Measurements from ENCODE around the gene TRIM33. TPM values are rescaled to one million over a fixed set of nuclear protein-coding genes. Genes with fewer than 3 reads are reported as not detected.
"Not testable (repeated sequence)": the region's sequence is repeated elsewhere in the genome, so short reads cannot be mapped to it uniquely, and the experiment has no call there.

The TRIM33 gene
- total RNA-seq, 1 donor from 2014 or later: 21.4 TPM

- Histone ChIP-seq H3K4me3 (ENCODE audit: low read length in 3 of 3) (no peak overlapping the region), H3K9me3 (ENCODE audit: control insufficient read depth in 3 of 3, low read length in 3 of 3) (no peaks in the 10 kb centered on the region), H3K27ac (ENCODE audit: low read depth, low read length) (no peak overlapping the region), H3K4me1 (ENCODE audit: control insufficient read depth in 3 of 3, insufficient read depth in 3 of 3, low read length in 3 of 3) (no peaks in the 10 kb centered on the region), H3K9ac (ENCODE audit: low read depth in 1 of 3, low read length in 3 of 3) (no peak overlapping the region), H3K36me3 (ENCODE audit: control insufficient read depth in 3 of 3, insufficient read depth in 3 of 3, low read length in 3 of 3) (peaks cover 0 to 15% (median 5%) of the 10 kb centered on the region in 3 donors), H3K27me3 (ENCODE audit: control insufficient read depth in 3 of 3, insufficient read depth in 3 of 3, low read length in 3 of 3) (no peaks in the 10 kb centered on the region)
Observed at GRCh38 chr1:114457675-114458236, 53.2 kb downstream of the TRIM33 start.

DNA sequence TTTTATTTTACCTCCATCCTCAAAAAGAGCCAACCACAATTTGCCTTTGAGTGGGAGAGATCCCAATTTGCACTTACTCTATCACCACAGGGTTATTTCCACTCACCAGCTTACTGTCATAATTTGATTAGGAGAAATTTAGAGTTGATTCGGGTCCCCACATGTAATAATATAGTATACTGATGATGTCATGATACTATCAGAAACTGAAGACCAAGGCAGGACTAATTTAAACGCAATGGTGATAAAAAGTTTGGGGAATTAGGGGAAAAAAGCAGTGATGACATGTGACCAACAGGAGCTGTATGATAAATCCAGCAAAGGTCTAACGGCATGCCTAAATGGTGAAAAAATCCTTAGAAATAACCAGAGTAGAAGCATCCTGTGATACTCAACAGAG lies 54.4 kb downstream of the TRIM33 start:
- H3K4me1 ChIP-seq (ENCODE audit: control insufficient read depth in 3 of 3, insufficient read depth in 3 of 3, low read length in 3 of 3): no peaks in the 10 kb centered on the region
- no peaks in the 10 kb centered on the region for H3K27me3 ChIP-seq (ENCODE audit: control insufficient read depth in 3 of 3, insufficient read depth in 3 of 3, low read length in 3 of 3)
- H3K36me3 ChIP-seq (ENCODE audit: control insufficient read depth in 3 of 3, insufficient read depth in 3 of 3, low read length in 3 of 3): peaks cover 0 to 15% (median 5%) of the 10 kb centered on the region in 3 donors
- H3K9me3 ChIP-seq (ENCODE audit: control insufficient read depth in 3 of 3, low read length in 3 of 3): no peaks in the 10 kb centered on the region
- no peak overlapping the region for H3K27ac ChIP-seq (ENCODE audit: low read depth, low read length)
- no peak overlapping the region for H3K9ac ChIP-seq (ENCODE audit: low read depth in 1 of 3, low read length in 3 of 3)
- H3K4me3 ChIP-seq (ENCODE audit: low read length in 3 of 3): no peak overlapping the region

DNA sequence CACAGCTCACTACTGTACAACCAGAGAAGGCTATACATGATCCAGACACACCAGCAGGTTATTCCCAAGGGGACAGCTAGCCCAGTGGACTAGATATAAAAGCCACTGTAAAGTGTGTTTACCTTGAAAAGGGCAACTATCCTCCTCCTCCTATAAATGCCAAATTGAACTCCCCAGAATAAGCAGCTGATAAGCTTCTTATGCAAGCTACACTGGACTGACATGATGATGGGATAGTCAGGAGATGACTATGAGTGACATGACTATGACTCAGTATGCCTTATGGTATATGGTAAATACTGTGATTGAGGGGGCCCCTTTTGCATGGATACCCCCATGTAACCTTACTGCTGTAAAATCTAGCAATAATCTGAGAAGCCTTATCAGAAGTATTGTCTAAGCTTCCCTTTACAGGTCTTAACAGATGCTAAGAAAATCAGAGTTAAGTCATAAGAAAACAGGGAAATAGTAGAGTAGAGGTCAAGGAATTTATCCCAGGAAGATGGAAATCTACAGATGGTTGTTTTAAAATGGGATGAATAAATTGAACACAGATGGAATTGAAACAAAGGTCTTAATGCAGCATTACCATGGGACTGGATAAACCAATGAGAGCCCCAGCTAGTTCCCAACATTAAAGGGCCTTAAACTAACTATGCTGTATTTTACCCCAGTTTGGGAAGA lies 55.8 kb downstream of the TRIM33 start:
- Histone ChIP-seq H3K27me3 (ENCODE audit: control insufficient read depth in 3 of 3, insufficient read depth in 3 of 3, low read length in 3 of 3) (no peaks in the 10 kb centered on the region), H3K9ac (ENCODE audit: low read depth in 1 of 3, low read length in 3 of 3) (no peak overlapping the region), H3K9me3 (ENCODE audit: control insufficient read depth in 3 of 3, low read length in 3 of 3) (no peaks in the 10 kb centered on the region), H3K4me3 (ENCODE audit: low read length in 3 of 3) (no peak overlapping the region), H3K4me1 (ENCODE audit: control insufficient read depth in 3 of 3, insufficient read depth in 3 of 3, low read length in 3 of 3) (no peaks in the 10 kb centered on the region), H3K36me3 (ENCODE audit: control insufficient read depth in 3 of 3, insufficient read depth in 3 of 3, low read length in 3 of 3) (peaks cover 0 to 15% (median 5%) of the 10 kb centered on the region in 3 donors), H3K27ac (ENCODE audit: low read depth, low read length) (no peak overlapping the region)

DNA sequence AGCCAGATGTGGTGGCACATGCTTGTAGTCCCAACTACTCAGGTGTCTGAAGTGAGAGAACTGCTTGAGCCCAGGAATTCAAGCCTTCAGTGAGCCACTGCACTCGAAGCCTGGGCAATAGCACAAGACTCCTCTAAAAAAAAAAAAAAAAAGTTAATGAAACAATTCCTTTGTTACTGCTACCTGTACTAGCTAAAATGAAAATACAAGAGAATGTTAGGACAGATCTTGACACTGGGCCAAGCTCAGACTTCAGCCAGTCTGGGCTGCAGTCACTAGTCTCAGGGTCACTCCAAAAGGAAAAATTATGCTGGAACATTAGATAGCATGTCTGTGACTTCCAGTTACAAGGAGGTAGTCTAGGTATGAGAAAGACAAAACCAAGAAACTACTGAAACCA lies 56.5 kb downstream of the TRIM33 start:
- Histone ChIP-seq H3K27ac (ENCODE audit: low read depth, low read length) (no peak overlapping the region), H3K9me3 (ENCODE audit: control insufficient read depth in 3 of 3, low read length in 3 of 3) (no peaks in the 10 kb centered on the region), H3K36me3 (ENCODE audit: control insufficient read depth in 3 of 3, insufficient read depth in 3 of 3, low read length in 3 of 3) (peaks cover 0 to 15% (median 5%) of the 10 kb centered on the region in 3 donors), H3K4me3 (ENCODE audit: low read length in 3 of 3) (no peak overlapping the region), H3K27me3 (ENCODE audit: control insufficient read depth in 3 of 3, insufficient read depth in 3 of 3, low read length in 3 of 3) (no peaks in the 10 kb centered on the region), H3K4me1 (ENCODE audit: control insufficient read depth in 3 of 3, insufficient read depth in 3 of 3, low read length in 3 of 3) (no peaks in the 10 kb centered on the region), H3K9ac (ENCODE audit: low read depth in 1 of 3, low read length in 3 of 3) (no peak overlapping the region)

DNA sequence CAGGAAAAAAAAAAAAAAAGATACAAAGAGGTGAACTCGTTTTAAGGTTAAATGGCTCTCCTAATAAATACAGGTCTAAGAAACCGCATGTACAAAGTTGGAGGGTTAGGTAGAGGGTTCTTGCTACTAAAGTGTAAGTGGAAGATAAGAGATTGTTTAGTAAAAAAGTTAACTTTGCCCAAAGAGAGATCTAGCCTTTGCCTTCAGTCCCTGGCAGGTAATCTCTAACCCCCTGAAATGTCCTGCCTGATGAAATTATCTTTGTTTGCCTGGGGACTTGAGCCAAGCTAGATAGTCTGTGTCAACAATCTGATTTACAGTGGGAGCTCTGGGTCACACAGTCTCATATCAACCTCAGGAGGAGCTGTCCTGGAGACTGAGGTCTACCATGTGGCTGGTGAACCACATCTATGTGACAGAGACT lies 57.6 kb downstream of the TRIM33 start:
- Histone ChIP-seq H3K27me3 (ENCODE audit: control insufficient read depth in 3 of 3, insufficient read depth in 3 of 3, low read length in 3 of 3) (no peaks in the 10 kb centered on the region), H3K9ac (ENCODE audit: low read depth in 1 of 3, low read length in 3 of 3) (no peak overlapping the region), H3K36me3 (ENCODE audit: control insufficient read depth in 3 of 3, insufficient read depth in 3 of 3, low read length in 3 of 3) (peaks cover 0 to 15% (median 5%) of the 10 kb centered on the region in 3 donors), H3K4me3 (ENCODE audit: low read length in 3 of 3) (no peak overlapping the region), H3K4me1 (ENCODE audit: control insufficient read depth in 3 of 3, insufficient read depth in 3 of 3, low read length in 3 of 3) (no peaks in the 10 kb centered on the region), H3K27ac (ENCODE audit: low read depth, low read length) (no peak overlapping the region), H3K9me3 (ENCODE audit: control insufficient read depth in 3 of 3, low read length in 3 of 3) (no peaks in the 10 kb centered on the region)

DNA sequence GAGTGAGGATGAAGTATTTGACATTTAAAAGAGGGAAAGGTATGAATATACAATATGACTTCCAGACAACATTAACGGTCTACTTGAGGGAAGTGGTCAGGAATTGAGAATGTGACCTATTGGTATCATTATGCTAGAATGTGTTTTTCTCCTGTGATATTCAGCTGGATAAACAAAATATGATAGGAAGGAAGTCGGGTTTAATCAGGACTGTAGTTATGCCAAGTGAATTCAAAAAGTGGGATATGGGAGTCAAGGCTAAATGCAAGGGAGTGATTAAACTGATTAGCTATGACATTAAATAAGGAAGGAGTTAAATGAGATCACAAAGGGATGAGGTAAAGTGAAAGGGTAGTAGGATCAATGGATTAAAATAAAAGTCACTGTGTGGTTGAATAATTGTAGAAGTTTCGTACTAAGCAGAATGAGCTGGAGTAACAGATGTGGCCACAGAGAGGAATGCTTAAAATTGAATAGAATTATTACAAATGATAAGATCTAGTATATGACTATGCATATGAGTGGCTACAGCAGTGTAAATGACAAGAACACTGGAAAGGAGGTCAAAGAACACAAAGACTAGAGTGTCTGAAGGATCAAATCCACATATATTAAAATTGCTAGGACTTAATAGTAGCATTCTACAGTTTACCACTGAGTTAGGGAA lies 62.5 kb downstream of the TRIM33 start:
- Histone ChIP-seq H3K27ac (ENCODE audit: low read depth, low read length) (no peak overlapping the region), H3K27me3 (ENCODE audit: control insufficient read depth in 3 of 3, insufficient read depth in 3 of 3, low read length in 3 of 3) (no peaks in the 10 kb centered on the region), H3K9ac (ENCODE audit: low read depth in 1 of 3, low read length in 3 of 3) (no peak overlapping the region), H3K9me3 (ENCODE audit: control insufficient read depth in 3 of 3, low read length in 3 of 3) (no peaks in the 10 kb centered on the region), H3K4me3 (ENCODE audit: low read length in 3 of 3) (no peak overlapping the region), H3K4me1 (ENCODE audit: control insufficient read depth in 3 of 3, insufficient read depth in 3 of 3, low read length in 3 of 3) (no peaks in the 10 kb centered on the region), H3K36me3 (ENCODE audit: control insufficient read depth in 3 of 3, insufficient read depth in 3 of 3, low read length in 3 of 3) (peaks cover 0 to 3% (median 2%) of the 10 kb centered on the region in 3 donors)

DNA sequence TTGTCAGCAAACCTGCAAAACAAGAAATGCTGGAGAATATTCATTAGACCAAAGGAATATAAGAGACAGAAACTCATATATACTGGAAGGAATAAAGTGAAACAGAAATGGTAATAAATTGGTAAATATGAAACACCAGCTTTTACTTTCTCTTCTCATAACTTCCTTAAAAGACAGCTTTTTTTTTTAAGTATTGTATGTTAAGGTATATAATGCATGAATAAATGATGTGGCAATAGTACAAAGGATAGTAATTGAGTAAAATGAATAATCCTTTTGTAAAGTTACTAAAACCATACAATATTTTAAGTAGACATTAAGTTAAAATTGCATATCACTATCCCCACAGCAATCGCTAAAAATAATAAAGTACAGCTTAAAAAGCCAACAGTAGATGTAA lies 64.8 kb downstream of the TRIM33 start:
- Histone ChIP-seq H3K4me1 (ENCODE audit: control insufficient read depth in 3 of 3, insufficient read depth in 3 of 3, low read length in 3 of 3) (no peaks in the 10 kb centered on the region), H3K9me3 (ENCODE audit: control insufficient read depth in 3 of 3, low read length in 3 of 3) (no peaks in the 10 kb centered on the region), H3K9ac (ENCODE audit: low read depth in 1 of 3, low read length in 3 of 3) (no peak overlapping the region), H3K27me3 (ENCODE audit: control insufficient read depth in 3 of 3, insufficient read depth in 3 of 3, low read length in 3 of 3) (no peaks in the 10 kb centered on the region), H3K36me3 (ENCODE audit: control insufficient read depth in 3 of 3, insufficient read depth in 3 of 3, low read length in 3 of 3) (peaks cover 0 to 2% (median 0%) of the 10 kb centered on the region in 3 donors), H3K27ac (ENCODE audit: low read depth, low read length) (no peak overlapping the region), H3K4me3 (ENCODE audit: low read length in 3 of 3) (no peak overlapping the region)

GRCh38 chr1:114443226-114443625 lies 67.8 kb downstream of the TRIM33 start:
- H3K9me3 ChIP-seq (ENCODE audit: control insufficient read depth in 3 of 3, low read length in 3 of 3); H3K27ac ChIP-seq (ENCODE audit: low read depth, low read length); H3K27me3 ChIP-seq (ENCODE audit: control insufficient read depth in 3 of 3, insufficient read depth in 3 of 3, low read length in 3 of 3): not testable (repeated sequence)

DNA sequence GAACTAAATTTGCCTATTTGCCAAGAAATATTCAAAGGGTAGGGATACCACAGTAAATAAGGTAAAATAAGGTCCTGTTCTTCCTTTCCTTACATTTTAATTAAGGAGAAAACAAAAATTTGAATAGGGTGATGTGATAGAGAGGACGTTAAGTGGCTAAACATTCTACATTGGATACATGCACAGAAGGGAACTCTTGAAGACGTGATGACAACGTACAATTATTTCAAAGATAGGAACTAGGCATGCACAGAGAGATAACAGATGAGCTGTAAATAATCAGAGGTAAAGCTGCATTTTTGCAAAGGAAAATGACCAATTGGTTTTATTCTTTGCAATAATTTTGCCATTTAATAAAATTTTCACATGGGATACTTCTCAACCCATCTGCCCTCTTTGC lies 69.7 kb downstream of the TRIM33 start:
- H3K27ac ChIP-seq (ENCODE audit: low read depth, low read length): no peak overlapping the region
- no peaks in the 10 kb centered on the region for H3K27me3 ChIP-seq (ENCODE audit: control insufficient read depth in 3 of 3, insufficient read depth in 3 of 3, low read length in 3 of 3)
- no peaks in the 10 kb centered on the region for H3K4me1 ChIP-seq (ENCODE audit: control insufficient read depth in 3 of 3, insufficient read depth in 3 of 3, low read length in 3 of 3)
- no peak overlapping the region for H3K9ac ChIP-seq (ENCODE audit: low read depth in 1 of 3, low read length in 3 of 3)
- H3K36me3 ChIP-seq (ENCODE audit: control insufficient read depth in 3 of 3, insufficient read depth in 3 of 3, low read length in 3 of 3): peaks cover 0 to 2% (median 2%) of the 10 kb centered on the region in 3 donors
- no peaks in the 10 kb centered on the region for H3K9me3 ChIP-seq (ENCODE audit: control insufficient read depth in 3 of 3, low read length in 3 of 3)
- no peak overlapping the region for H3K4me3 ChIP-seq (ENCODE audit: low read length in 3 of 3)

More at GRCh38 chr1:114443226-114443625, 67.8 kb downstream of the TRIM33 start:
- not testable (repeated sequence) for H3K9ac ChIP-seq (ENCODE audit: low read depth in 1 of 3, low read length in 3 of 3); H3K4me1 ChIP-seq (ENCODE audit: control insufficient read depth in 3 of 3, insufficient read depth in 3 of 3, low read length in 3 of 3); H3K4me3 ChIP-seq (ENCODE audit: low read length in 3 of 3); H3K36me3 ChIP-seq (ENCODE audit: control insufficient read depth in 3 of 3, insufficient read depth in 3 of 3, low read length in 3 of 3)

DNA sequence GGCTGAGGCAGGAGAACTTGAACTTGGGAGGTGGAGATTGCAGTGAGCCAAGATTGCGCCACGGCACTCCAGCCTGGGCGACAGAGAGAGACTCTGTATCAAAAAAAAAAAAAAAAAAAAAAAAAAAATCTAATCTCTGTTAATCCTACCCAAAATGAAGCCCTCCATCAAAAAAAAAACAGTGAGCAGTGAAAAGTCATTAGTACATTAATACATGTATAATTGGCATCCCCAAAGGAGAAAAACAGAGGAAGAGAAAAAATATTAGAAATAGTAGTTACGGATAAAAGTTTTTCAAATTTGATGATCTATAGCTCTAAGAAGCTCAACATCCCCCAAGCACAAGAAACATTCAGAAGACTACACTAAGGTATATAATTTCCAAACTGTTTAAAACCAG lies 71.6 kb downstream of the TRIM33 start:
- Histone ChIP-seq H3K9ac (ENCODE audit: low read depth in 1 of 3, low read length in 3 of 3) (no peak overlapping the region), H3K9me3 (ENCODE audit: control insufficient read depth in 3 of 3, low read length in 3 of 3) (no peaks in the 10 kb centered on the region), H3K27ac (ENCODE audit: low read depth, low read length) (no peak overlapping the region), H3K27me3 (ENCODE audit: control insufficient read depth in 3 of 3, insufficient read depth in 3 of 3, low read length in 3 of 3) (no peaks in the 10 kb centered on the region), H3K36me3 (ENCODE audit: control insufficient read depth in 3 of 3, insufficient read depth in 3 of 3, low read length in 3 of 3) (peaks cover 0 to 2% (median 2%) of the 10 kb centered on the region in 3 donors), H3K4me1 (ENCODE audit: control insufficient read depth in 3 of 3, insufficient read depth in 3 of 3, low read length in 3 of 3) (no peaks in the 10 kb centered on the region), H3K4me3 (ENCODE audit: low read length in 3 of 3) (no peak overlapping the region)
